GM23338 (cell line): ENCODE results near the gene VRK1.

Experiments used
- EZH2 ChIP-seq: fragments of 200-600 bp; sonication (generic); IDR thresholded peaks from one replicate; pipeline ENCODE4 v1.8.0; 2017; ENCODE audit warnings: antibody characterized with exemption, mild to moderate bottlenecking, low read depth; ENCODE audit not compliant: unreplicated experiment
- EZH2phosphoT487 ChIP-seq: fragments of 200-600 bp; sonication (generic); IDR thresholded peaks from one replicate; pipeline ENCODE4 v1.8.1; 2018; ENCODE audit warnings: antibody characterized with exemption; ENCODE audit not compliant: unreplicated experiment
- POLR2AphosphoS5 ChIP-seq: IDR thresholded peaks from 2 replicates; pipeline ENCODE4 v1.6.1; 2016; ENCODE audit warnings: antibody characterized with exemption, low read depth
- ZNF331 ChIP-seq: fragments of 250-450 bp; sonication (Bioruptor Pico); IDR thresholded peaks from 2 replicates; pipeline ENCODE4 v1.5.0; 2020; ENCODE audit warnings: low read depth, mild to moderate bottlenecking, moderate library complexity
- TF ChIP-seq, protein P1 (sequence below), 2 experiments: fragments of 200-600 bp in 1 of 2; sonication (generic) in 1 of 2; conservative IDR thresholded peaks; 2 replicates each; pipeline versions ENCODE4 v1.5.1 to v1.6.1; 2016 to 2017; ENCODE audit warnings: antibody characterized with exemption in 2 of 2, low read depth in 2 of 2, mild to moderate bottlenecking in 2 of 2, moderate library complexity in 1 of 2
- TF ChIP-seq, protein P2 (sequence below): IDR thresholded peaks from one replicate; pipeline ENCODE4 v1.6.1; 2018; ENCODE audit warnings: antibody characterized with exemption; ENCODE audit not compliant: unreplicated experiment

- TF ChIP-seq, protein P1, sequence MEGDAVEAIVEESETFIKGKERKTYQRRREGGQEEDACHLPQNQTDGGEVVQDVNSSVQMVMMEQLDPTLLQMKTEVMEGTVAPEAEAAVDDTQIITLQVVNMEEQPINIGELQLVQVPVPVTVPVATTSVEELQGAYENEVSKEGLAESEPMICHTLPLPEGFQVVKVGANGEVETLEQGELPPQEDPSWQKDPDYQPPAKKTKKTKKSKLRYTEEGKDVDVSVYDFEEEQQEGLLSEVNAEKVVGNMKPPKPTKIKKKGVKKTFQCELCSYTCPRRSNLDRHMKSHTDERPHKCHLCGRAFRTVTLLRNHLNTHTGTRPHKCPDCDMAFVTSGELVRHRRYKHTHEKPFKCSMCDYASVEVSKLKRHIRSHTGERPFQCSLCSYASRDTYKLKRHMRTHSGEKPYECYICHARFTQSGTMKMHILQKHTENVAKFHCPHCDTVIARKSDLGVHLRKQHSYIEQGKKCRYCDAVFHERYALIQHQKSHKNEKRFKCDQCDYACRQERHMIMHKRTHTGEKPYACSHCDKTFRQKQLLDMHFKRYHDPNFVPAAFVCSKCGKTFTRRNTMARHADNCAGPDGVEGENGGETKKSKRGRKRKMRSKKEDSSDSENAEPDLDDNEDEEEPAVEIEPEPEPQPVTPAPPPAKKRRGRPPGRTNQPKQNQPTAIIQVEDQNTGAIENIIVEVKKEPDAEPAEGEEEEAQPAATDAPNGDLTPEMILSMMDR (conservative IDR thresholded peaks at IDR 0.05; ENCODE audit: low read depth in 2 of 2), result no peak
- TF ChIP-seq POLR2AphosphoS5, result no peak
- no peak for TF ChIP-seq EZH2
- TF ChIP-seq, protein P2, sequence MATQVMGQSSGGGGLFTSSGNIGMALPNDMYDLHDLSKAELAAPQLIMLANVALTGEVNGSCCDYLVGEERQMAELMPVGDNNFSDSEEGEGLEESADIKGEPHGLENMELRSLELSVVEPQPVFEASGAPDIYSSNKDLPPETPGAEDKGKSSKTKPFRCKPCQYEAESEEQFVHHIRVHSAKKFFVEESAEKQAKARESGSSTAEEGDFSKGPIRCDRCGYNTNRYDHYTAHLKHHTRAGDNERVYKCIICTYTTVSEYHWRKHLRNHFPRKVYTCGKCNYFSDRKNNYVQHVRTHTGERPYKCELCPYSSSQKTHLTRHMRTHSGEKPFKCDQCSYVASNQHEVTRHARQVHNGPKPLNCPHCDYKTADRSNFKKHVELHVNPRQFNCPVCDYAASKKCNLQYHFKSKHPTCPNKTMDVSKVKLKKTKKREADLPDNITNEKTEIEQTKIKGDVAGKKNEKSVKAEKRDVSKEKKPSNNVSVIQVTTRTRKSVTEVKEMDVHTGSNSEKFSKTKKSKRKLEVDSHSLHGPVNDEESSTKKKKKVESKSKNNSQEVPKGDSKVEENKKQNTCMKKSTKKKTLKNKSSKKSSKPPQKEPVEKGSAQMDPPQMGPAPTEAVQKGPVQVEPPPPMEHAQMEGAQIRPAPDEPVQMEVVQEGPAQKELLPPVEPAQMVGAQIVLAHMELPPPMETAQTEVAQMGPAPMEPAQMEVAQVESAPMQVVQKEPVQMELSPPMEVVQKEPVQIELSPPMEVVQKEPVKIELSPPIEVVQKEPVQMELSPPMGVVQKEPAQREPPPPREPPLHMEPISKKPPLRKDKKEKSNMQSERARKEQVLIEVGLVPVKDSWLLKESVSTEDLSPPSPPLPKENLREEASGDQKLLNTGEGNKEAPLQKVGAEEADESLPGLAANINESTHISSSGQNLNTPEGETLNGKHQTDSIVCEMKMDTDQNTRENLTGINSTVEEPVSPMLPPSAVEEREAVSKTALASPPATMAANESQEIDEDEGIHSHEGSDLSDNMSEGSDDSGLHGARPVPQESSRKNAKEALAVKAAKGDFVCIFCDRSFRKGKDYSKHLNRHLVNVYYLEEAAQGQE, result no peak
- TF ChIP-seq EZH2phosphoT487, result no peak
- no peak for TF ChIP-seq ZNF331 (CRISPR knock-in tag)
These were observed 48.8 kb upstream of the VRK1 start for GRCh38 chr14:96748362-96748761.
